Sigmoid colon (tissue), 7 donors: ENCODE data around the gene A2M. TPM values are rescaled to one million over a fixed set of nuclear protein-coding genes. Genes with fewer than 3 reads are reported as not detected.

Experiments used
- DNase-seq: peaks from one replicate; pipeline ENCODE4 v3.0.0-alpha.2; 2019
- H3K27ac ChIP-seq, 4 donors: fragments of 200-600 bp; sonication (generic); one replicate each; pipeline ENCODE4 v1.5.1; 2016 to 2019; ENCODE audit warnings: mild to moderate bottlenecking in 1 of 4
- H3K27me3 ChIP-seq, 3 donors: fragments of 200-600 bp; sonication (generic); one replicate each; pipeline ENCODE4 v1.5.1; 2019; ENCODE audit warnings: mild to moderate bottlenecking in 1 of 3
- H3K36me3 ChIP-seq, 4 donors: fragments of 200-600 bp; sonication (generic); one replicate each; pipeline ENCODE4 v1.5.1; 2016 to 2019
- H3K4me1 ChIP-seq, 4 donors: fragments of 200-600 bp; sonication (generic); one replicate each; pipeline ENCODE4 v1.5.1; 2017 to 2019
- H3K4me3 ChIP-seq, 4 donors: fragments of 200-600 bp; sonication (generic); one replicate each; pipeline ENCODE4 v1.5.1; 2017 to 2019; ENCODE audit warnings: mild to moderate bottlenecking in 2 of 4, moderate library complexity in 1 of 4
- H3K9me3 ChIP-seq, 4 donors: fragments of 200-600 bp in 3 of 4; sonication (generic) in 3 of 4; one replicate each; pipeline versions ENCODE4 v1.5.1 to v1.6.1; 2013 to 2019
- EP300 ChIP-seq, 4 donors: sonication (generic); formaldehyde crosslinking; IDR thresholded peaks; one replicate each; pipeline ENCODE4 v1.6.1; 2017; ENCODE audit warnings: antibody characterized with exemption in 4 of 4
- POLR2A ChIP-seq, 2 donors: fragments of 450-650 bp; IDR thresholded peaks; one replicate each; pipeline ENCODE4 v1.6.1; 2016; ENCODE audit warnings: antibody characterized with exemption in 2 of 2, mild to moderate bottlenecking in 2 of 2, moderate library complexity in 2 of 2
- POLR2AphosphoS5 ChIP-seq, 4 donors: sonication (generic); formaldehyde crosslinking; IDR thresholded peaks; one replicate each; pipeline ENCODE4 v1.6.1; 2017; ENCODE audit warnings: antibody characterized with exemption in 4 of 4
- WGBS, 2 donors: extraction: QIAGEN DNeasy Blood & Tissue Kit; methylation state at CpG; one replicate each; pipeline ENCODE4 v1.1.7; 2013; 5-methylcytosine and 5-hydroxymethylcytosine counted together
- intact Hi-C: fragments of 100-400 bp; cut with DNase I; formaldehyde crosslinking; loops from one replicate; pipeline ENCODE4 v1.15.1; 2023
- polyA plus RNA-seq, 3 donors: library from polyadenylated mRNA; stranded (reverse); fragments of 200-250 nt; gene quantifications; one replicate each; pipeline ENCODE4 v1.2.3, GENCODE V29; 2013
- total RNA-seq, 4 donors: library from RNA; depleted of rRNA; stranded (reverse); fragments of >200 nt; gene quantifications; one replicate each; pipeline ENCODE4 v1.1.0, GENCODE V29; 2016
- TF ChIP-seq, protein P1 (sequence below), 4 experiments: fragments of 450-650 bp in 3 of 4; fragments of 200-600 bp in 1 of 4; IDR thresholded peaks; one replicate each; pipeline ENCODE4 v1.5.1; 2016 to 2019; ENCODE audit warnings: antibody characterized with exemption in 4 of 4, mild to moderate bottlenecking in 3 of 4, moderate library complexity in 2 of 4
- donor health status: healthy with polysubstance abuse.
- donor health status: Bipolar disorder and iron deficiency.
- donor health status: healthy.

The A2M gene
- total and polyA plus RNA-seq, 7 donors: 34.2 to 296 (median 195) TPM

- TF ChIP-seq EP300 (IDR thresholded peaks at IDR 0.05) (no peak), POLR2AphosphoS5 (IDR thresholded peaks at IDR 0.05) (no peak), POLR2A (IDR thresholded peaks at IDR 0.05) (no peak)
- TF ChIP-seq, protein P1, sequence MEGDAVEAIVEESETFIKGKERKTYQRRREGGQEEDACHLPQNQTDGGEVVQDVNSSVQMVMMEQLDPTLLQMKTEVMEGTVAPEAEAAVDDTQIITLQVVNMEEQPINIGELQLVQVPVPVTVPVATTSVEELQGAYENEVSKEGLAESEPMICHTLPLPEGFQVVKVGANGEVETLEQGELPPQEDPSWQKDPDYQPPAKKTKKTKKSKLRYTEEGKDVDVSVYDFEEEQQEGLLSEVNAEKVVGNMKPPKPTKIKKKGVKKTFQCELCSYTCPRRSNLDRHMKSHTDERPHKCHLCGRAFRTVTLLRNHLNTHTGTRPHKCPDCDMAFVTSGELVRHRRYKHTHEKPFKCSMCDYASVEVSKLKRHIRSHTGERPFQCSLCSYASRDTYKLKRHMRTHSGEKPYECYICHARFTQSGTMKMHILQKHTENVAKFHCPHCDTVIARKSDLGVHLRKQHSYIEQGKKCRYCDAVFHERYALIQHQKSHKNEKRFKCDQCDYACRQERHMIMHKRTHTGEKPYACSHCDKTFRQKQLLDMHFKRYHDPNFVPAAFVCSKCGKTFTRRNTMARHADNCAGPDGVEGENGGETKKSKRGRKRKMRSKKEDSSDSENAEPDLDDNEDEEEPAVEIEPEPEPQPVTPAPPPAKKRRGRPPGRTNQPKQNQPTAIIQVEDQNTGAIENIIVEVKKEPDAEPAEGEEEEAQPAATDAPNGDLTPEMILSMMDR (IDR thresholded peaks at IDR 0.05): no peak
These were observed 82.3 kb downstream of the A2M start for GRCh38 chr12:9033265-9033887.

GRCh38 chr12:9032202-9032964 is 83.3 kb downstream of the A2M start:
- no peak overlapping the region for H3K4me3 ChIP-seq
- H3K36me3 ChIP-seq: no peaks in the 10 kb centered on the region
- intact Hi-C loops: loop anchor here (10.0 kb wide), 1 partner anchor 378 kb away; no protein-coding TSS in a partner anchor
- no peak for DNase-seq
- H3K27ac ChIP-seq: no peak overlapping the region
- H3K4me1 ChIP-seq: no peaks in the 10 kb centered on the region
- H3K9me3 ChIP-seq: no peaks in the 10 kb centered on the region
- H3K27me3 ChIP-seq: no peaks in the 10 kb centered on the region
- WGBS, 2 donors: 70 to 74% methylated on average over 5 of the region's 5 CpGs
- TF ChIP-seq EP300 (IDR thresholded peaks at IDR 0.05) (no peak), POLR2AphosphoS5 (IDR thresholded peaks at IDR 0.05) (no peak), POLR2A (IDR thresholded peaks at IDR 0.05) (no peak)
- TF ChIP-seq, protein P1 (IDR thresholded peaks at IDR 0.05): no peak

More at GRCh38 chr12:9033265-9033887, 82.3 kb downstream of the A2M start:
- intact Hi-C loops: loop anchor here (10.0 kb wide), 1 partner anchor 379 kb away; no protein-coding TSS in a partner anchor
- 96% methylated on average over 2 of the region's 2 CpGs for WGBS, 2 donors
- Histone ChIP-seq H3K27ac (no peak overlapping the region), H3K4me1 (no peaks in the 10 kb centered on the region), H3K27me3 (no peaks in the 10 kb centered on the region), H3K9me3 (no peaks in the 10 kb centered on the region), H3K36me3 (no peaks in the 10 kb centered on the region), H3K4me3 (no peak overlapping the region)
- DNase-seq: no peak

GRCh38 chr12:9030776-9031175 is 84.9 kb downstream of the A2M start:
- 63 to 66% methylated on average over 2 of the region's 2 CpGs for WGBS, 2 donors
- Histone ChIP-seq H3K27ac (no peak overlapping the region), H3K36me3 (no peaks in the 10 kb centered on the region), H3K4me3 (no peak overlapping the region), H3K27me3 (no peaks in the 10 kb centered on the region), H3K4me1 (no peaks in the 10 kb centered on the region), H3K9me3 (no peaks in the 10 kb centered on the region)
- TF ChIP-seq POLR2AphosphoS5 (IDR thresholded peaks at IDR 0.05) (no peak), POLR2A (IDR thresholded peaks at IDR 0.05) (no peak), EP300 (IDR thresholded peaks at IDR 0.05) (no peak)
- TF ChIP-seq, protein P1 (IDR thresholded peaks at IDR 0.05): no peak
- intact Hi-C loops: loop anchor here (10.0 kb wide), 1 partner anchor 376 kb away; no protein-coding TSS in a partner anchor
- DNase-seq: no peak

GRCh38 chr12:9027161-9028059 is 88.3 kb downstream of the A2M start:
- WGBS, 2 donors: 81 to 87% methylated on average over 7 of the region's 7 CpGs
- Histone ChIP-seq H3K4me3 (no peak overlapping the region), H3K36me3 (no peaks in the 10 kb centered on the region), H3K9me3 (no peaks in the 10 kb centered on the region), H3K27me3 (no peaks in the 10 kb centered on the region), H3K27ac (no peak overlapping the region), H3K4me1 (no peaks in the 10 kb centered on the region)
- TF ChIP-seq POLR2AphosphoS5 (IDR thresholded peaks at IDR 0.05) (no peak), EP300 (IDR thresholded peaks at IDR 0.05) (no peak), POLR2A (IDR thresholded peaks at IDR 0.05) (no peak)
- TF ChIP-seq, protein P1 (IDR thresholded peaks at IDR 0.05): no peak
- no peak for DNase-seq
- intact Hi-C loops: no loop called here
